Activated B cell treated with CpG ODN at 0.5 μM for 24 hours (primary cell): ENCODE data around the gene AGAP1. TPM values are rescaled to one million over a fixed set of nuclear protein-coding genes. Genes with fewer than 3 reads are reported as not detected.

ENCODE experiments used
- ATAC-seq: fragments of 200-7000 bp; cut with Tn5 transposase; one replicate; pipeline ENCODE4 v1.10.0; 2021; ENCODE audit warnings: low read depth, mild to moderate bottlenecking, moderate library complexity
- CTCF ChIA-PET: fragments of 350-600 bp; sonication (Branson Sonifier 250); formaldehyde crosslinking; loops from one replicate; lab custom pipeline; 2021; ENCODE audit warnings: antibody characterized with exemption; lab: Charles Lee
- POLR2A ChIA-PET: fragments of 350-600 bp; sonication (Branson Sonifier 250); formaldehyde crosslinking; loops from one replicate; lab custom pipeline; 2021; ENCODE audit warnings: antibody characterized with exemption; lab: Charles Lee
- DNase-seq: peaks from one replicate; pipeline ENCODE4 v3.0.0; 2022
- H3K27ac Mint-ChIP-seq: one replicate; pipeline ENCODE4 v1.8.0; 2020; ENCODE audit warnings: mixed read lengths
- H3K27me3 Mint-ChIP-seq: one replicate; pipeline ENCODE4 v1.8.0; 2021; ENCODE audit warnings: mixed read lengths
- H3K36me3 Mint-ChIP-seq: one replicate; pipeline ENCODE4 v1.8.0; 2021; ENCODE audit warnings: low read depth, mixed read lengths
- H3K4me1 Mint-ChIP-seq: one replicate; pipeline ENCODE4 v1.8.0; 2021; ENCODE audit warnings: mixed read lengths
- H3K4me3 Mint-ChIP-seq: one replicate; pipeline ENCODE4 v1.8.0; 2020; ENCODE audit warnings: mild to moderate bottlenecking, mixed read lengths
- H3K9me3 Mint-ChIP-seq: one replicate; pipeline ENCODE4 v1.8.0; 2020; ENCODE audit warnings: mixed read lengths
- intact Hi-C: fragments of 100-400 bp; cut with micrococcal nuclease; formaldehyde crosslinking; loops from one replicate; pipeline ENCODE4 v1.15.1; 2024
- total RNA-seq: library from RNA; stranded (reverse); gene quantifications from 2 replicates; pipeline ENCODE4 v1.2.3, GENCODE V29; 2022
- TF ChIP-seq, protein P1 (sequence below): fragments of 200-600 bp; IDR thresholded peaks from one replicate; pipeline ENCODE4 v1.8.0; 2022; ENCODE audit warnings: antibody characterized with exemption, mild to moderate bottlenecking

The AGAP1 gene
- total RNA-seq, 1 donor from 2014 or later = not detected

GRCh38 chr2:236155406-236155805, 661.6 kb downstream of the AGAP1 start:
- H3K9me3 Mint-ChIP-seq = peaks cover 14% of the 10 kb centered on the region
- no peak overlapping the region for H3K27ac Mint-ChIP-seq
- H3K36me3 Mint-ChIP-seq = no peaks in the 10 kb centered on the region
- ChIA-PET POLR2A (no interaction called here), CTCF (no interaction called here)
- ATAC-seq (no peak), DNase-seq (no peak)
- H3K4me3 Mint-ChIP-seq = no peak overlapping the region
- intact Hi-C loops = no loop called here
- TF ChIP-seq, protein P1, sequence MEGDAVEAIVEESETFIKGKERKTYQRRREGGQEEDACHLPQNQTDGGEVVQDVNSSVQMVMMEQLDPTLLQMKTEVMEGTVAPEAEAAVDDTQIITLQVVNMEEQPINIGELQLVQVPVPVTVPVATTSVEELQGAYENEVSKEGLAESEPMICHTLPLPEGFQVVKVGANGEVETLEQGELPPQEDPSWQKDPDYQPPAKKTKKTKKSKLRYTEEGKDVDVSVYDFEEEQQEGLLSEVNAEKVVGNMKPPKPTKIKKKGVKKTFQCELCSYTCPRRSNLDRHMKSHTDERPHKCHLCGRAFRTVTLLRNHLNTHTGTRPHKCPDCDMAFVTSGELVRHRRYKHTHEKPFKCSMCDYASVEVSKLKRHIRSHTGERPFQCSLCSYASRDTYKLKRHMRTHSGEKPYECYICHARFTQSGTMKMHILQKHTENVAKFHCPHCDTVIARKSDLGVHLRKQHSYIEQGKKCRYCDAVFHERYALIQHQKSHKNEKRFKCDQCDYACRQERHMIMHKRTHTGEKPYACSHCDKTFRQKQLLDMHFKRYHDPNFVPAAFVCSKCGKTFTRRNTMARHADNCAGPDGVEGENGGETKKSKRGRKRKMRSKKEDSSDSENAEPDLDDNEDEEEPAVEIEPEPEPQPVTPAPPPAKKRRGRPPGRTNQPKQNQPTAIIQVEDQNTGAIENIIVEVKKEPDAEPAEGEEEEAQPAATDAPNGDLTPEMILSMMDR = no peak
- H3K4me1 Mint-ChIP-seq = no peaks in the 10 kb centered on the region
- H3K27me3 Mint-ChIP-seq = peaks cover 29% of the 10 kb centered on the region

DNA sequence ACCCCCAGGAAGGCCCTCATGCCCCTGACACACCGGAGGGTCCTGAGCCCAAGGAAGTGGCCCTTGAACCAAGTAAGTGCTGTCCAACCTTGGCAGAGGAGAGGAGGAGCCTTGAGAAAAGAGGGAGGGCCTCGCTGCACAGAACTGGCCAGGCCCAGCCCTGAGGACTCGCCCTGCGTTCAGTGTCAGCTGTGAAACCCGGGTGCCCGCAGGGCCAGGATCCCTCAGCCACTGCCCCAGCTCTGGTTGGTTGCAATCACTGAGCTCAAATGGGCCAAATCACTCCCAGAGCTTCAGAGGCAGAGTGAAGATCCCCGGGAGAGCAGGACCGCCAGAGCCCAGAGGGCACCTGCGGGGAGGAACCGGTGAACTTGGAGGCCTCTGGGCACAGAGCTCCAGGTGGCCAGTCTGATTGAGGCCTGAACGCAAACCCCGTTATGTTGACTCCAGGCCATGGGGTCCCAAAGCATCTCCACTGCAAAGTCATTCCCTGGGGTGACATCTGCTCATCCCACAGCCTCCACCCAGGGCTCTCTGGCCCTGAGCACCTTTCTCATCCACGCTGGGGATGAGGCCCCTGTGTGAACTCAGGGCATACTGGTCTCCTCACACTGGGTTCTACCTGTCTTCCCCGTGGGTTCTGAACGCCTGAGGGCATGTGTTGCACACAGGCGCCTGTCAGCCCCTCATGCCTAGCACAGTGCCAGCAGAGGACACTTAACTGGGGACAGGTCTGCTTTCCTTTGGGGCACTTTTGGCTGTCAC, 662.4 kb downstream of the AGAP1 start:
- Mint-ChIP-seq H3K36me3 (no peaks in the 10 kb centered on the region), H3K27me3 (peaks cover 36% of the 10 kb centered on the region), H3K4me3 (no peak overlapping the region), H3K27ac (no peak overlapping the region), H3K4me1 (no peaks in the 10 kb centered on the region), H3K9me3 (peaks cover 11% of the 10 kb centered on the region)
- intact Hi-C loops = no loop called here
- ChIA-PET POLR2A (no interaction called here), CTCF (no interaction called here)
- no peak for DNase-seq
- no peak for ATAC-seq
- TF ChIP-seq, protein P1 = no peak

DNA sequence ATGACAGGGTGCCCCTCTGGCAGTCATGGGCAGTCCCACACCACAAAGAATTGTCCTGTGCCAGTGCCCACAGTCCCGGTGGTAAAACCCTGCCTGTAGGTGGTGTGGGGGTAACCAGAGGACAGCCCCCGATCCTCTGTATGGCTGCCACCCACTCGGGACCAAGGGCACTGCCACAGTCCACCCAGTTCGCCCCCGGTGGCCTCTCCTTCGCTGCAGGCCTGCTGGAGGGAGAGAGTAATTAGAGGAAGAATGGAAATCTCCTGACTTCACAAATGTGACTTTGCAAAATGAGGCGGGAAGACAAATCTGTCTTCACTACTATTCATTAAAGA, 663.0 kb downstream of the AGAP1 start:
- intact Hi-C loops = no loop called here
- H3K9me3 Mint-ChIP-seq = peaks cover 11% of the 10 kb centered on the region
- DNase-seq (no peak), ATAC-seq (no peak)
- H3K27ac Mint-ChIP-seq = no peak overlapping the region
- ChIA-PET CTCF (no interaction called here), POLR2A (no interaction called here)
- TF ChIP-seq, protein P1 = no peak
- H3K36me3 Mint-ChIP-seq = no peaks in the 10 kb centered on the region
- peaks cover 41% of the 10 kb centered on the region for H3K27me3 Mint-ChIP-seq
- no peak overlapping the region for H3K4me3 Mint-ChIP-seq
- no peaks in the 10 kb centered on the region for H3K4me1 Mint-ChIP-seq

DNA sequence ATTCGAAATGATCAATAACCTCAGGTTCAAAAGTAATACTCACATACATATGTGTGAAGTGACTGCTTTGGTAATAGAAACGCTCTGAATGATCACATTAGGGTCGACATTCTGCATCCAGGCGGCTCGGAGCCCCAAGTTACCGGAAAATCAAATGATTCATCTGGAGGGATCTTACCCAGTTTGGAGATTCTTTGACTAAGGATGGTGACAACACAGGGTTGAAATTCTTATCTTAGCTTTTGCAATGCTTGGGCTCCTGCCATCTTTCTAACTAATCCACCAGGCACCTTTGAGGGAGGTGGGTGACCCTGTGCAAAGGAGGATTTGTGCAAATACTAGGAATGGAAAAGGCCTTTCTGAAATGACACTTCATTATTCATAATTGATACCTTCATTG, 663.5 kb downstream of the AGAP1 start:
- H3K27me3 Mint-ChIP-seq = peaks cover 46% of the 10 kb centered on the region
- no peak for ATAC-seq
- no peaks in the 10 kb centered on the region for H3K4me1 Mint-ChIP-seq
- no peaks in the 10 kb centered on the region for H3K36me3 Mint-ChIP-seq
- H3K27ac Mint-ChIP-seq = no peak overlapping the region
- H3K4me3 Mint-ChIP-seq = no peak overlapping the region
- peaks cover 9% of the 10 kb centered on the region for H3K9me3 Mint-ChIP-seq
- no peak for DNase-seq
- ChIA-PET POLR2A (no interaction called here), CTCF (no interaction called here)
- TF ChIP-seq, protein P1 = no peak
- intact Hi-C loops = no loop called here

- no peaks in the 10 kb centered on the region for H3K4me1 Mint-ChIP-seq
- H3K4me3 Mint-ChIP-seq = no peak overlapping the region
- CTCF ChIA-PET = no interaction called here
- no peak overlapping the region for H3K27ac Mint-ChIP-seq
- peaks cover 50% of the 10 kb centered on the region for H3K27me3 Mint-ChIP-seq
- POLR2A ChIA-PET = no interaction called here
- H3K36me3 Mint-ChIP-seq = no peaks in the 10 kb centered on the region
- TF ChIP-seq, protein P1 = no peak
- intact Hi-C loops = no loop called here
- ATAC-seq (no peak), DNase-seq (no peak)
- H3K9me3 Mint-ChIP-seq = peaks cover 5% of the 10 kb centered on the region
Measured at GRCh38 chr2:236157815-236158498, 664.1 kb downstream of the AGAP1 start.
